Psoas muscle (tissue), 8 donors: ENCODE measurements around the gene SPRYD7. TPM values are rescaled to one million over a fixed set of nuclear protein-coding genes. Genes with fewer than 3 reads are reported as not detected.

Source experiments
- ATAC-seq, 4 donors: fragments of 200-7000 bp; cut with Tn5 transposase; one replicate each; pipeline ENCODE4 v1.9.1; 2020; ENCODE audit warnings: moderate library complexity in 3 of 4, mild to moderate bottlenecking in 2 of 4
- DNase-seq, 2 donors: peaks; one replicate each; pipeline ENCODE4 v3.0.0-alpha.2; 2020
- H3K27ac ChIP-seq: fragments of 200-600 bp; one replicate; pipeline ENCODE4 v1.8.0; 2022
- H3K27me3 ChIP-seq, 3 donors: fragments of 200-600 bp in 1 of 3; one replicate each; pipeline versions ENCODE4 v1.6.1 to v1.8.0; 2013 to 2022; ENCODE audit warnings: low read length in 2 of 3, mild to moderate bottlenecking in 2 of 3, moderate library complexity in 1 of 3; ENCODE audit not compliant: insufficient read depth in 3 of 3
- H3K36me3 ChIP-seq, 2 donors: fragments of 200-600 bp in 1 of 2; one replicate each; pipeline versions ENCODE4 v1.6.1 to v1.8.0; 2013 to 2022; ENCODE audit warnings: low read depth in 1 of 2, mild to moderate bottlenecking in 1 of 2, moderate library complexity in 1 of 2; ENCODE audit not compliant: insufficient read depth in 1 of 2
- H3K4me1 ChIP-seq: fragments of 200-600 bp; one replicate; pipeline ENCODE4 v1.8.0; 2022
- H3K4me3 ChIP-seq: fragments of 200-600 bp; one replicate; pipeline ENCODE4 v1.8.0; 2022; ENCODE audit warnings: mild to moderate bottlenecking
- H3K9me3 ChIP-seq: fragments of 200-600 bp; one replicate; pipeline ENCODE4 v1.8.0; 2022
- WGBS, 3 donors: extraction: QIAGEN DNeasy Blood & Tissue Kit; methylation state at CpG; one replicate each; pipeline versions ENCODE4 v1.1.6 to v1.1.7; 2013; 5-methylcytosine and 5-hydroxymethylcytosine counted together
- intact Hi-C, 2 donors: fragments of 100-400 bp; cut with DNase I; formaldehyde crosslinking; loops; one replicate each; pipeline versions ENCODE4 v1.11.0 to v1.14.2; 2022
- polyA plus RNA-seq, 3 donors: library from polyadenylated mRNA; stranded (reverse); fragments of 200-250 nt; gene quantifications; one replicate each; pipeline ENCODE4 v1.2.3, GENCODE V29; 2013
- total RNA-seq, 4 donors: library from RNA; stranded (reverse); fragmentation: NEBNext Ultra II Directional in 2 of 4; extraction: Animal tissue kit (Norgen Biotek cat#: 25700) in 2 of 4; gene quantifications; one replicate each; pipeline versions ENCODE4 v1.2.1 to v1.2.4, GENCODE V29; 2021 to 2023
- TF ChIP-seq, protein P1 (sequence below): fragments of 200-600 bp; IDR thresholded peaks from one replicate; pipeline ENCODE4 v1.8.0; 2022; ENCODE audit warnings: antibody characterized with exemption
- donor health status: healthy with polysubstance abuse.
- donor health status: DM: no; HTN: no; CAD: no; lungs with moderate emphysema.
- donor health status: Bipolar disorder and iron deficiency.
- donor health status: healthy.
- donor health status: DM: yes; HTN: yes; CAD: no.
- donor health status: DM: no; HTN: no; CAD: no.
- donor health status: DM: no; HTN: no; CAD: no.
- donor health status: DM: yes; HTN: yes; CAD: no.

SPRYD7 gene
- total and polyA plus RNA-seq, 7 donors, result 4.7 to 23.8 (median 14.7) TPM

DNA sequence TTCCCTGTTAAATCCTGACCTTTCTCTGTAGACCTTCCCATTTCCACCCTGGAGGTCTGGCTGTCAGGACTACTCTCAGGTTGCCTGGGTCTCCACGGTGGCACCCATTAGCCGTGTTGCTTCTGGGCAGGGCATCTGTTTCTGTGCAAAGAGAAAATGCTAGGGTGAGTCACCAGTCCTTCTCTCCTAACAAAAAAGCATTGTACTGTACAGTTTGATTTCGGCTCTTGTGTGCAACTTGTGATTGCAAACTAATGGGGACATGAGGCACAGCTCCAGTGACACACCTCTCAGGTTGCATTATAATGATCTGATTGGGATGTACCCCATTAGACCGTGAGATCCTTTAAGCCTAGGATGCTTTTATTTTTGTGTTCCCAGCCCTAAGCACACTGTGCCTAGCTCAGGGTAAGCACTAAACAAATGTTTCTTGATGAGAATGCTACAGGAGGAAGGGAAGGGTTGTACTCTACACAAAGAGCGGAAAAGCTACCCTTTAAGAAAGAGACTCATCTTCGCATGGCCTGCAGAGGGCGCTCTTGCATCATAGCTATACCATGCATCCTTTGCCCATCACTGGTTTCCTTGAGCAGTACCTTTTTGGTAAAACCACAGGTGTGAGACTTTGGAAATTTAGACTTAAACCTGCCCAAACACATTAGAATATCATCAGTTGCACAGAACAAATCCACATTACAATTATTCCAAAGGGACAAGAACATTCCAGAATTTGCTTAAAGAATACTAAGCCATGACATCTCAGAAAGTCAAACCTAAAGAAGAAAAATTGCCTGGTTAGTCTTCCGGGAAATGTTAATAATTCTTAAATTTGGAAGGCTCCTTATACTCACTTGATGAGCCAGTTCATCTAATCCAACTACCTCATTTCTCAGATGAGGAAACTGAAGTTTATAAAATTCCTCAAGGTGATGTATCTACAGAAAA, 40.4 kb upstream of the SPRYD7 start:
- DNase-seq, result peak; percentile 64 to 80
- peak; percentile 73 to 92 (median 86) for ATAC-seq
- H3K27ac ChIP-seq, result no peak overlapping the region
- peaks cover 0 to 29% of the 10 kb centered on the region in 2 donors for H3K36me3 ChIP-seq
- TF ChIP-seq, protein P1, sequence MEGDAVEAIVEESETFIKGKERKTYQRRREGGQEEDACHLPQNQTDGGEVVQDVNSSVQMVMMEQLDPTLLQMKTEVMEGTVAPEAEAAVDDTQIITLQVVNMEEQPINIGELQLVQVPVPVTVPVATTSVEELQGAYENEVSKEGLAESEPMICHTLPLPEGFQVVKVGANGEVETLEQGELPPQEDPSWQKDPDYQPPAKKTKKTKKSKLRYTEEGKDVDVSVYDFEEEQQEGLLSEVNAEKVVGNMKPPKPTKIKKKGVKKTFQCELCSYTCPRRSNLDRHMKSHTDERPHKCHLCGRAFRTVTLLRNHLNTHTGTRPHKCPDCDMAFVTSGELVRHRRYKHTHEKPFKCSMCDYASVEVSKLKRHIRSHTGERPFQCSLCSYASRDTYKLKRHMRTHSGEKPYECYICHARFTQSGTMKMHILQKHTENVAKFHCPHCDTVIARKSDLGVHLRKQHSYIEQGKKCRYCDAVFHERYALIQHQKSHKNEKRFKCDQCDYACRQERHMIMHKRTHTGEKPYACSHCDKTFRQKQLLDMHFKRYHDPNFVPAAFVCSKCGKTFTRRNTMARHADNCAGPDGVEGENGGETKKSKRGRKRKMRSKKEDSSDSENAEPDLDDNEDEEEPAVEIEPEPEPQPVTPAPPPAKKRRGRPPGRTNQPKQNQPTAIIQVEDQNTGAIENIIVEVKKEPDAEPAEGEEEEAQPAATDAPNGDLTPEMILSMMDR, result peak; percentile 90
- intact Hi-C loops, result loop anchor here (2.0 to 10.0 kb wide), 6 partner anchors 556 to 1096 kb away; no protein-coding TSS in a partner anchor
- H3K9me3 ChIP-seq, result no peaks in the 10 kb centered on the region
- H3K4me3 ChIP-seq, result no peak overlapping the region
- H3K4me1 ChIP-seq, result no peaks in the 10 kb centered on the region
- no peaks in the 10 kb centered on the region for H3K27me3 ChIP-seq
- 49 to 60% (median 56%) methylated on average over 8 of the region's 8 CpGs for WGBS, 3 donors

DNA sequence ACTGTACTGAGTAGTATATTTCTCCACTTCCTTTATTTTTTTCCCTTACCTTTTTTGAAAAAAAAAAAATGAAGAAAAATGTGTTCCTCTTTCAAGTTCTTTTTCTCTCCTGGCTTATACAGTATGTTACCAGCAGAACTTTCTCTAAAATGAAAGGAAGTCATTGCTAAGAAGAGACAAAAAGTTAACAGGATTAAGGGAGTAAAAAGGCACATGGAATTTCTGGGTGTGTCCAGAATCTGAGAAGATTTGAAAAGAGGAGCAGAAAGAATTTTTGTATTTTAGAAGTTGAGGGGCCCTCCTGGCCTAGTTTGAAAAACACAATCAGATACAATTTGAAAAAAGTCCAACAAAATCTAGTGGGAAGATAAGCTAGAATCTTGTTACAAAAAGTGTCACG, 39.7 kb upstream of the SPRYD7 start:
- H3K9me3 ChIP-seq, result no peaks in the 10 kb centered on the region
- TF ChIP-seq, protein P1, result no peak
- 87 to 92% (median 90%) methylated on average over 1 of the region's 1 CpG for WGBS, 3 donors
- no peak overlapping the region for H3K27ac ChIP-seq
- H3K27me3 ChIP-seq, result no peaks in the 10 kb centered on the region
- ATAC-seq (no peak), DNase-seq (no peak)
- no peaks in the 10 kb centered on the region for H3K4me1 ChIP-seq
- H3K36me3 ChIP-seq, result peaks cover 0 to 29% of the 10 kb centered on the region in 2 donors
- H3K4me3 ChIP-seq, result no peak overlapping the region
- intact Hi-C loops, result loop anchor here (2.0 to 10.0 kb wide), 6 partner anchors 556 to 1096 kb away; no protein-coding TSS in a partner anchor

DNA sequence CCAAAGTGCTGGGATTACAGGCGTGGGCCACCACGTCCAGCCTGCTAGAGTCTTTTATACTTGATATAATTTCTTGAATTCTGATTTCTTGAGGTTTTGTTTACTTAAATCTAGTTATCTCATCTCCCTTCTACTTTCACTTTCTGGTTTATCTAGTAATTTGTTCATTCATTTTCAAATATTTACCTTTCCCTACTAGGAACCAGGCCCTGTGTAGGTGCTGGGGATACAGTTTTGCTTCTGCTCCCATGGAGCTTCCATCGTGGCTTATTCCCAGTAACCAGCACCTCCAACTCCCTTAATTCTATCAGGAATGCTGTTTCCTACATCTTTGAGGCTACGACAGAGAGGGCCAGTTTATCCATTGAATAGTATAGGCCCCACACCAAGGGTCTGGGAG, 36.6 kb upstream of the SPRYD7 start:
- Histone ChIP-seq H3K4me3 (no peak overlapping the region), H3K27me3 (no peaks in the 10 kb centered on the region), H3K36me3 (peaks cover 0 to 29% of the 10 kb centered on the region in 2 donors), H3K27ac (no peak overlapping the region), H3K9me3 (no peaks in the 10 kb centered on the region), H3K4me1 (no peaks in the 10 kb centered on the region)
- WGBS, 3 donors, result 90 to 94% (median 93%) methylated on average over 4 of the region's 4 CpGs
- intact Hi-C loops, result loop anchor here in 1 of 2 donors (10.0 kb wide), 1 partner anchor 842 kb away; no protein-coding TSS in a partner anchor
- ATAC-seq, result no peak
- DNase-seq, result no peak
- TF ChIP-seq, protein P1, result no peak

DNA sequence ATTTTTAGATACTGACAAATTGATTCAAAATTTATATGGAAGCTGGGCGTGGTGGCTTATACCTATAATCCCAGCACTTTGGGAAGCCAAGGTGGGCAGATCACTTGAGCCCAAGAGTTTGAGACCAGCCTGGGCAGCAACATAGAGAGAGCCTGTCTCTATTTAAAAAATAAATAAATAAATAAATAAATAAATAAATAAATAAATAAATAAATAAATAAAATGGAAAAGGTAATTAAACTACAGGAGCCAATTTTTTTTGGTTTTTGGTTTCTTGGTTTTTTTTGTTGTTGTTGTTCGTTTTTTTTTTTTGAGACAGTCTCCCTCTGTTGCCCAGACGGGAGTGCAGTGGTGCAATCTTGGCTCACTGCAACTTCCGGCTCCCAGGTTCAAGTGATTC, 31.3 kb upstream of the SPRYD7 start:
- no peak for DNase-seq
- Histone ChIP-seq H3K27ac (no peak overlapping the region), H3K36me3 (peaks cover 0 to 5% of the 10 kb centered on the region in 2 donors), H3K4me3 (no peak overlapping the region), H3K9me3 (peaks cover 19% of the 10 kb centered on the region), H3K4me1 (no peaks in the 10 kb centered on the region), H3K27me3 (no peaks in the 10 kb centered on the region)
- no peak for ATAC-seq
- TF ChIP-seq, protein P1, result no peak
- 94 to 98% (median 95%) methylated on average over 4 of the region's 4 CpGs for WGBS, 3 donors
- intact Hi-C loops, result no loop called here
